Measurements from ENCODE around the gene TSHZ1. TPM values are rescaled to one million over a fixed set of nuclear protein-coding genes. Genes with fewer than 3 reads are reported as not detected.

Gene TSHZ1
- total RNA-seq, 2 donors from 2014 or later = 13.9 to 17.4 TPM

DNA sequence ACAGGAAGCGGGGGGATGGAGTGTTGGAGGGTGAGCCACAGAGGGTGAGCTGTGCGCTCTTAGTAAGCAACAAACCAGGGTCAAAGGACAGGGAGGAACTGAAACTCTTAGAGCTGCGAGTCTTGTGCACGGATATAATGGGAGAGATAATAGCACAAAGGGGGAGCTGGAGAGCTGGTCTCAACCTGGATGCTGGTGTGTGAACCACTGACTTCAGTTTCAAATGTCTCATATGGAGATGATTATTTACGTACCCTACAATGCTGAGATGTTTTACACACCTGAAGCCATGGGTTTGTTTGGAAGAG is 37.5 kb upstream of the TSHZ1 start:
- H3K36me3 ChIP-seq = no peaks in the 10 kb centered on the region
- DNase-seq (ENCODE audit: low spot score) (no peak), ATAC-seq (ENCODE audit: insufficient number of reproducible peaks, low FRiP score, low read depth) (no peak)
- no peaks in the 10 kb centered on the region for H3K9me3 ChIP-seq
- no peak overlapping the region for H3K27ac ChIP-seq
- H3K4me3 ChIP-seq = no peak overlapping the region
- no peaks in the 10 kb centered on the region for H3K4me1 ChIP-seq (ENCODE audit: control insufficient read depth in 1 of 2, low read depth in 2 of 2)
- no peaks in the 10 kb centered on the region for H3K27me3 ChIP-seq (replicated peaks; ENCODE audit: insufficient read depth)
- TF ChIP-seq, protein P1, sequence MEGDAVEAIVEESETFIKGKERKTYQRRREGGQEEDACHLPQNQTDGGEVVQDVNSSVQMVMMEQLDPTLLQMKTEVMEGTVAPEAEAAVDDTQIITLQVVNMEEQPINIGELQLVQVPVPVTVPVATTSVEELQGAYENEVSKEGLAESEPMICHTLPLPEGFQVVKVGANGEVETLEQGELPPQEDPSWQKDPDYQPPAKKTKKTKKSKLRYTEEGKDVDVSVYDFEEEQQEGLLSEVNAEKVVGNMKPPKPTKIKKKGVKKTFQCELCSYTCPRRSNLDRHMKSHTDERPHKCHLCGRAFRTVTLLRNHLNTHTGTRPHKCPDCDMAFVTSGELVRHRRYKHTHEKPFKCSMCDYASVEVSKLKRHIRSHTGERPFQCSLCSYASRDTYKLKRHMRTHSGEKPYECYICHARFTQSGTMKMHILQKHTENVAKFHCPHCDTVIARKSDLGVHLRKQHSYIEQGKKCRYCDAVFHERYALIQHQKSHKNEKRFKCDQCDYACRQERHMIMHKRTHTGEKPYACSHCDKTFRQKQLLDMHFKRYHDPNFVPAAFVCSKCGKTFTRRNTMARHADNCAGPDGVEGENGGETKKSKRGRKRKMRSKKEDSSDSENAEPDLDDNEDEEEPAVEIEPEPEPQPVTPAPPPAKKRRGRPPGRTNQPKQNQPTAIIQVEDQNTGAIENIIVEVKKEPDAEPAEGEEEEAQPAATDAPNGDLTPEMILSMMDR (IDR thresholded peaks at IDR 0.05) = no peak

DNA sequence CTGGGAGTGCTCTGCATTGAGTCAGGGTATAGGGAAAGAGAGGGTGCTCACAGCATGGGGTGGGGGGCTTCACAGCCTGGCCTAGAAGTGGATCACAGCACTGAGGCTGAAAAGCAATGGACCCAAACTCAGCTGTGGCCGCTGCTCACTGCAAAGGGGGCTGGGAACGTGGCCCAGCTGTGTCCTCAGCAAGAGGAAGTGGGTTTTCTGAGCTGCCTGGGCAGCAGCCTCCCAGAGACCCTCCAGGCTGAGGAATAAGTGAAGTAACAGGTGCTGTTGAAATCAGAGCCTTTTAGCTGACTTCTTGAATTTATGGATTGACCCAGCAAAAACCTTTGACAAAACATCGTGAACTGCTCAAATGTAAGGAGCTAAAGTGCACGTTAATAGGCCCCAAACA is 36.9 kb upstream of the TSHZ1 start:
- H3K27me3 ChIP-seq (replicated peaks; ENCODE audit: insufficient read depth) = no peaks in the 10 kb centered on the region
- DNase-seq (ENCODE audit: low spot score) (no peak), ATAC-seq (ENCODE audit: insufficient number of reproducible peaks, low FRiP score, low read depth) (no peak)
- H3K4me3 ChIP-seq = no peak overlapping the region
- H3K9me3 ChIP-seq = no peaks in the 10 kb centered on the region
- no peaks in the 10 kb centered on the region for H3K4me1 ChIP-seq (ENCODE audit: control insufficient read depth in 1 of 2, low read depth in 2 of 2)
- TF ChIP-seq, protein P1 (IDR thresholded peaks at IDR 0.05) = no peak
- H3K27ac ChIP-seq = no peak overlapping the region
- no peaks in the 10 kb centered on the region for H3K36me3 ChIP-seq

DNA sequence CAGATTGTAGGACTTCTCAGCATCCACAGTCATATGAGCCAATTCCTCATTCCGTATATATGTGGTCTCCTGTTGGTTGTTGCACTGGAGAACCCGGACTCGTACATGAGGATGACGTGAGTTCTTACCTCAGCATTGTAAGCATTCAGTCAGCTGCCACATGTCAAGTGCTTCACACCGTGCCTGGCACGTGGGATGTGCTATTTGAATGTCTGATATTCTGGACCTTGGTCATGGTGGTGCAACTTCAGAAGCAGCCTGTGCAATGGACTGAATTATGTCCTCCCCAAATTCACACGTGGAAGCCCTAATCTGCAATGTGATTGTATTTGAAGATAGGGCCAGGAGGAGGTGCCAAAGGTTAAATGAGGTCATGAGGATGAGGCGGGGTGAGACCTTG is 33.7 kb upstream of the TSHZ1 start:
- H3K4me3 ChIP-seq = no peak overlapping the region
- H3K27ac ChIP-seq = no peak overlapping the region
- no peaks in the 10 kb centered on the region for H3K27me3 ChIP-seq (replicated peaks; ENCODE audit: insufficient read depth)
- DNase-seq (ENCODE audit: low spot score) (no peak), ATAC-seq (ENCODE audit: insufficient number of reproducible peaks, low FRiP score, low read depth) (no peak)
- no peaks in the 10 kb centered on the region for H3K9me3 ChIP-seq
- TF ChIP-seq, protein P1 (IDR thresholded peaks at IDR 0.05) = no peak
- H3K36me3 ChIP-seq = no peaks in the 10 kb centered on the region
- H3K4me1 ChIP-seq (ENCODE audit: control insufficient read depth in 1 of 2, low read depth in 2 of 2) = no peaks in the 10 kb centered on the region

DNA sequence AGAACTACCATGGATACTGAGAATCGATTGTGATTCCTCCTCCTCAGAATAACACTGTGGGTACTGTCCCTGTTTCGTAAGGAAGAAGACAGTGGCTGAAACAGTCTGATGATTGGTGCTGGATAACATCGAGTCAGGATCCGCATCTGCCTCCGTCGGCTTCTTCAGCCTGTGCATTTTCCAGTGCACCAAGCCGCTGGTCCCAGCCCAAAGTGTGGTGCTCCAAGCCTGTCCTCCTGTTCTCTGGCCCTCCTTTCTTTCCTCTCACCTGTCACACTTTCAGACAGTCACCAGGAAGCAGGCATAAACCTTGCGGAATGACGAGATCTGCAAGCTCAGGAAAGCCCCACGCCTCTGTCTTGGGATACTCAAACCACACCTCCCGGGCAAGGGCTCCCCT is 32.2 kb upstream of the TSHZ1 start:
- ATAC-seq (ENCODE audit: insufficient number of reproducible peaks, low FRiP score, low read depth) = no peak

DNA sequence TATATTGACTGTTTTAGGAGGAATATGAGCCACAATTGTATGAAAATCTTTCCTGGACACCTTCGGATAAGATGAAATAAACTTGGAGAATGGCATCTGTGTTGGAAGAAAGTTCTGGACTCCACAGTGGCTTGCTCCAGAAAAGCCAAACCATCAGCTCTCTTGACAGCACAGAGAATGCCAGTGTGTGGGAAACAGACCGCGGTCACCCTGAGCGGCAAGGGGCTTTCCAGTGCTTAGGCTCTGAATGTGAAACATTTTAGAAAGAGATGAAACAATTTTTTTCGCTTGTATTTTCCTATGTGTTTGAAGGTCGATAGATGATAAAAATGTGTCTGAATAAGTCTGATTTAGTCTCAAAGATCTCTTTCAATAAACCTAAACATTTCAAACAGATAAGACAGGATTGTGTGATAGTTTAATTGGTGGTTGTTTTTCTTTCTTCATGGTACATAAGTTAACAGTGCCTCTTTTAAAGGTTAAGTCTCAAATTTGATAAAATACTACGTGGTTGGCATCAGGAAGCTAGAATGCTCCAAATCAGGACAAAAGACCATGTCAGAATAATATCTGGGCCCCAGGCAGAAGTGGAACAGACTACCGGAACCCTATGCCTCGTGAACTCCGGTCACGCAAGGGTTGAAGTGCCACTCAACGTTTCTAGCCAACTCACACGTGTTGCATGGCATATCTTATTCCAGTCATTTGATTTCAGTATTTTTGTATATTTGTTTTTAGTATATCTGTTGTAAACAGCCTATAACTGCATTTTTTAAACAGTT is 30.6 kb upstream of the TSHZ1 start:
- H3K9me3 ChIP-seq = no peaks in the 10 kb centered on the region
- ATAC-seq (ENCODE audit: insufficient number of reproducible peaks, low FRiP score, low read depth) (no peak), DNase-seq (ENCODE audit: low spot score) (no peak)
- H3K36me3 ChIP-seq = no peaks in the 10 kb centered on the region
- no peak overlapping the region for H3K27ac ChIP-seq
- TF ChIP-seq, protein P1 (IDR thresholded peaks at IDR 0.05) = no peak
- no peaks in the 10 kb centered on the region for H3K27me3 ChIP-seq (replicated peaks; ENCODE audit: insufficient read depth)
- no peak overlapping the region for H3K4me3 ChIP-seq
- no peaks in the 10 kb centered on the region for H3K4me1 ChIP-seq (ENCODE audit: control insufficient read depth in 1 of 2, low read depth in 2 of 2)

More for the DNA sequence above, 32.2 kb upstream of the TSHZ1 start:
- DNase-seq (ENCODE audit: low spot score) = no peak
- TF ChIP-seq, protein P1 (IDR thresholded peaks at IDR 0.05) = no peak
- H3K27ac ChIP-seq = no peak overlapping the region
- H3K4me3 ChIP-seq = no peak overlapping the region
- no peaks in the 10 kb centered on the region for H3K27me3 ChIP-seq (replicated peaks; ENCODE audit: insufficient read depth)
- no peaks in the 10 kb centered on the region for H3K9me3 ChIP-seq
- no peaks in the 10 kb centered on the region for H3K4me1 ChIP-seq (ENCODE audit: control insufficient read depth in 1 of 2, low read depth in 2 of 2)
- no peaks in the 10 kb centered on the region for H3K36me3 ChIP-seq
